PC-9 (cell line): ENCODE measurements around the gene TNFRSF14. TPM values are rescaled to one million over a fixed set of nuclear protein-coding genes. Genes with fewer than 3 reads are reported as not detected.

Source experiments
- BruUV-seq: library from RNA; stranded (reverse); fragments of 400-500 nt; replicated peaks from 2 replicates; lab custom pipeline; 2021; lab: Mats Ljungman, UMichigan
- CTCF ChIA-PET: fragments of 300-600 bp; sonication (Branson Sonifier 250); formaldehyde crosslinking; loops from one replicate; lab custom pipeline; 2022; ENCODE audit warnings: antibody characterized with exemption; lab: Charles Lee
- POLR2A ChIA-PET: fragments of 300-600 bp; sonication (Branson Sonifier 250); formaldehyde crosslinking; loops from one replicate; lab custom pipeline; 2022; ENCODE audit warnings: antibody characterized with exemption; ENCODE audit not compliant: unreplicated experiment; lab: Charles Lee
- DNase-seq, 2 experiments: peaks; one replicate each; pipeline versions ENCODE4 v3.0.0 to v3.0.0-alpha.2; 2015 to 2022; ENCODE audit warnings: mixed read lengths in 1 of 2
- H2AFZ ChIP-seq: fragments of 200-600 bp; sonication (generic); 2 replicates; pipeline ENCODE4 v1.8.1; 2017; ENCODE audit warnings: antibody characterized with exemption
- H3F3A ChIP-seq: fragments of 200-600 bp; sonication (generic); 2 replicates; pipeline ENCODE4 v1.8.1; 2017; ENCODE audit warnings: antibody characterized with exemption, mild to moderate bottlenecking, low read depth; ENCODE audit not compliant: insufficient read depth
- H3K27ac ChIP-seq: fragments of 200-600 bp; sonication (generic); 2 replicates; pipeline ENCODE4 v1.6.1; 2016; ENCODE audit warnings: mixed run types
- H3K27me3 ChIP-seq: fragments of 200-600 bp; sonication (generic); 2 replicates; pipeline ENCODE4 v1.6.1; 2016; ENCODE audit warnings: low read depth, mixed run types; ENCODE audit not compliant: insufficient read depth
- H3K36me3 ChIP-seq: fragments of 200-600 bp; sonication (generic); 2 replicates; pipeline ENCODE4 v1.6.1; 2016; ENCODE audit warnings: low read depth, mixed run types
- H3K4me1 ChIP-seq: fragments of 200-600 bp; sonication (generic); replicated peaks from 2 replicates; pipeline ENCODE4 v1.6.1; 2016; ENCODE audit warnings: mixed run types; ENCODE audit not compliant: insufficient read depth
- H3K4me2 ChIP-seq: fragments of 200-600 bp; sonication (generic); 2 replicates; pipeline ENCODE4 v1.6.1; 2017; ENCODE audit warnings: mixed run types
- H3K4me3 ChIP-seq: fragments of 200-600 bp; sonication (generic); 2 replicates; pipeline ENCODE4 v1.6.1; 2016; ENCODE audit warnings: mixed run types
- H3K79me2 ChIP-seq: fragments of 200-600 bp; sonication (generic); 2 replicates; pipeline ENCODE4 v1.6.1; 2017; ENCODE audit warnings: low read depth, mixed run types
- H3K9me2 ChIP-seq: fragments of 200-600 bp; sonication (generic); 2 replicates; pipeline ENCODE4 v1.8.1; 2017; ENCODE audit warnings: mild to moderate bottlenecking; ENCODE audit not compliant: insufficient read depth
- H3K9me3 ChIP-seq: fragments of 200-600 bp; sonication (generic); 2 replicates; pipeline ENCODE4 v1.8.1; 2016; ENCODE audit warnings: low read depth; ENCODE audit not compliant: insufficient read depth
- H4K20me1 ChIP-seq: fragments of 200-600 bp; sonication (generic); 2 replicates; pipeline ENCODE4 v1.8.1; 2017; ENCODE audit not compliant: insufficient read depth
- CTCF ChIP-seq: fragments of 200-600 bp; sonication (generic); conservative IDR thresholded peaks from 2 replicates; pipeline ENCODE4 v1.6.1; 2017; ENCODE audit warnings: mixed run types, antibody characterized with exemption, mild to moderate bottlenecking, moderate library complexity
- EZH2 ChIP-seq: fragments of 200-600 bp; sonication (generic); IDR thresholded peaks from 2 replicates; pipeline ENCODE4 v1.8.0; 2017; ENCODE audit warnings: antibody characterized with exemption, low read depth
- intact Hi-C: fragments of 100-400 bp; cut with micrococcal nuclease; formaldehyde crosslinking; loops from one replicate; pipeline ENCODE4 v1.10.0; 2022; ENCODE audit not compliant: unreplicated experiment
- total RNA-seq: library from RNA; stranded (reverse); gene quantifications from 2 replicates; pipeline ENCODE4 v1.2.3, GENCODE V29; 2021

TNFRSF14 gene
- total RNA-seq, 1 experiment from 2014 or later: 9.9 TPM

GRCh38 chr1:2520806-2521205 is 35.4 kb upstream of the TNFRSF14 start:
- no peaks in the 10 kb centered on the region for H3K27me3 ChIP-seq
- no peaks in the 10 kb centered on the region for H3K36me3 ChIP-seq

GRCh38 chr1:2522230-2522629 is 33.9 kb upstream of the TNFRSF14 start:
- Histone ChIP-seq H3K4me2 (no peak overlapping the region), H3K9me2 (no peaks in the 10 kb centered on the region), H3K36me3 (no peaks in the 10 kb centered on the region), H3K27ac (no peak overlapping the region), H4K20me1 (peaks cover 31% of the 10 kb centered on the region), H3K4me3 (no peak overlapping the region), H3F3A (peaks cover 3% of the 10 kb centered on the region; the same call in 1 of the 2 replicates), H3K27me3 (no peaks in the 10 kb centered on the region), H3K4me1 (peaks cover 17% of the 10 kb centered on the region), H3K79me2 (peaks cover 38% of the 10 kb centered on the region), H2AFZ (no peak overlapping the region), H3K9me3 (no peaks in the 10 kb centered on the region)
- TF ChIP-seq EZH2 (no peak), CTCF (no peak)
- intact Hi-C loops: no loop called here
- no peak for DNase-seq
- POLR2A ChIA-PET: no interaction called here
- no TSS peak for BruUV-seq
- CTCF ChIA-PET: no interaction called here

More at GRCh38 chr1:2520806-2521205, 35.4 kb upstream of the TNFRSF14 start:
- Histone ChIP-seq H3K9me3 (no peaks in the 10 kb centered on the region), H3K79me2 (peaks cover 36% of the 10 kb centered on the region), H3K4me1 (peaks cover 10% of the 10 kb centered on the region), H3K4me2 (no peak overlapping the region), H3K27ac (no peak overlapping the region), H2AFZ (no peak overlapping the region), H4K20me1 (peaks cover 31% of the 10 kb centered on the region), H3K9me2 (no peaks in the 10 kb centered on the region), H3F3A (no peaks in the 10 kb centered on the region), H3K4me3 (no peak overlapping the region)
- no peak for DNase-seq
- ChIA-PET CTCF (no interaction called here), POLR2A (no interaction called here)
- intact Hi-C loops: no loop called here
- no TSS peak for BruUV-seq
- TF ChIP-seq CTCF (no peak), EZH2 (no peak)

- CTCF ChIA-PET: no interaction called here
- TF ChIP-seq CTCF: no peak
- no peak for TF ChIP-seq EZH2
- no peak for DNase-seq
- no TSS peak for BruUV-seq
- H3K27ac ChIP-seq: no peak overlapping the region
- H3K79me2 ChIP-seq: peaks cover 38% of the 10 kb centered on the region
- peaks cover 6% of the 10 kb centered on the region; the same call in 1 of the 2 replicates for H3F3A ChIP-seq
- no peak overlapping the region for H3K4me3 ChIP-seq
- POLR2A ChIA-PET: no interaction called here
- intact Hi-C loops: no loop called here
- H3K27me3 ChIP-seq: no peaks in the 10 kb centered on the region
- no peaks in the 10 kb centered on the region for H3K9me3 ChIP-seq
- H2AFZ ChIP-seq: no peak overlapping the region
- H4K20me1 ChIP-seq: peaks cover 31% of the 10 kb centered on the region
- H3K36me3 ChIP-seq: no peaks in the 10 kb centered on the region
- H3K4me2 ChIP-seq: no peak overlapping the region
- H3K9me2 ChIP-seq: no peaks in the 10 kb centered on the region
- H3K4me1 ChIP-seq: peaks cover 18% of the 10 kb centered on the region
These were observed 32.8 kb upstream of the TNFRSF14 start for GRCh38 chr1:2523191-2523890.
